T-helper 22 cell (primary cell): ENCODE measurements around the gene TNF.
"Not testable (repeated sequence)": the region's sequence is repeated elsewhere in the genome, so short reads cannot be mapped to it uniquely, and the experiment has no call there.

ENCODE experiments used
- DNase-seq: peaks from one replicate; pipeline ENCODE4 v3.0.0-alpha.2; 2020; ENCODE audit warnings: low read depth

The TNF gene

DNA sequence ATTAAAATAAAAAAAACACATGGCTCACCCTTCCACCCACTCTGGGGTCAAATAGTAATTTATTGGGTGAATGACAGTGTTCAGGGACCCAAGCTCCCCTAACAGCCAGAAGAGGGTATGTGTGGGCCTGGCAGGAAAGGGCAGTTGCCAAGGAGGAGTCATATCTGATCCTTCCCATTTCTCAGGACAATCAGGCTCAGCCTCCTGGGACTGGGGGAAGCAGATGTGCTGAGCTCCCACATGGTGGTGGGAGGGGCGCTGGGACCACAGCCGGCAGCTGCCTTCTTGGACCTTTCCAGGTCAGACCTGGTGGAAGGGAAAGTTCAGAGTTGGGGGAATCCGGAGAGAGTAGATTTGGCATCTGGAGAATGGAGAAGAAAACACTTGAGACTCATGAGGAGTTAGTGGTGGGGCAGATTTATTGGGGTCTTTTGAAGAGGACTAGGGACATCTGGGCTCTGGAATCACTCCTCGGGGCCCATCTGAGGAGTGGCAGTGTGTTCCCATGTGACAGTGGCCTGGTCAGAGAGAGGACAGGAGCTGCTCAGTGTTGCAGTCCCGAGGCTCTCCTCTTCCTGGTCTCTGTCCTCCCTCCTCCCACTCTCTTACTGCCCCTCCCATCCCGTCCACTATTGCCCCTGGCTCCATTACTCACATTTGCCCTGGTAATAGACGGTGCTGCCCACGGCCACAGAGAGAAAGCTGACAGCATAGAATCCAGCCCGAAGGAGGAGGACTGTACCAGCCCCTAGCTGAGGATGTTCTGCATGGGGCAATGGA lies 13.7 kb downstream of the TNF start:
- DNase-seq, result no peak

- not testable (repeated sequence) for DNase-seq
Measured at GRCh38 chr6:31590691-31591090, 15.3 kb downstream of the TNF start.

- no peak for DNase-seq
Measured at GRCh38 chr6:31592396-31592771, 17.0 kb downstream of the TNF start.

- DNase-seq, result no peak
Measured at GRCh38 chr6:31597006-31597405, 21.6 kb downstream of the TNF start.

DNA sequence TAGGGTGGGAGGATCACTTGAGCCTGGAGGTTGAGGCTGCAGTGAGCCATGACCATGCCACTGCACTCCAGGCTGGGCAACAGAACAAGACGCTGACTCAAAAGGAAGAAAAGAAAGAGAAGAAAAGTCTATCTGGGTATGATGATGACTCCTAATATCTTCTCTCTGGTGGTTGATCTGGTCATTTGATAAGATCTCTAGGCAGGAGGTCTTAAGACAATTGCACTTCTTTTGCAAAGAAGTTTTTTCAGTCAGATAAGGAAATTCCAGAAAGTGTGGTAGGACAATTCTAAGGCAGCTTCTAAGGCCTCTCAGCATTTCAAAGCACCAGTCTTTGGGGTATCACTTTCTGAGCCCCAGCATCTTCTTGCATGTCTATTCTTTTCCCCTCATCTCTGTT lies 32.0 kb downstream of the TNF start:
- DNase-seq, result no peak

DNA sequence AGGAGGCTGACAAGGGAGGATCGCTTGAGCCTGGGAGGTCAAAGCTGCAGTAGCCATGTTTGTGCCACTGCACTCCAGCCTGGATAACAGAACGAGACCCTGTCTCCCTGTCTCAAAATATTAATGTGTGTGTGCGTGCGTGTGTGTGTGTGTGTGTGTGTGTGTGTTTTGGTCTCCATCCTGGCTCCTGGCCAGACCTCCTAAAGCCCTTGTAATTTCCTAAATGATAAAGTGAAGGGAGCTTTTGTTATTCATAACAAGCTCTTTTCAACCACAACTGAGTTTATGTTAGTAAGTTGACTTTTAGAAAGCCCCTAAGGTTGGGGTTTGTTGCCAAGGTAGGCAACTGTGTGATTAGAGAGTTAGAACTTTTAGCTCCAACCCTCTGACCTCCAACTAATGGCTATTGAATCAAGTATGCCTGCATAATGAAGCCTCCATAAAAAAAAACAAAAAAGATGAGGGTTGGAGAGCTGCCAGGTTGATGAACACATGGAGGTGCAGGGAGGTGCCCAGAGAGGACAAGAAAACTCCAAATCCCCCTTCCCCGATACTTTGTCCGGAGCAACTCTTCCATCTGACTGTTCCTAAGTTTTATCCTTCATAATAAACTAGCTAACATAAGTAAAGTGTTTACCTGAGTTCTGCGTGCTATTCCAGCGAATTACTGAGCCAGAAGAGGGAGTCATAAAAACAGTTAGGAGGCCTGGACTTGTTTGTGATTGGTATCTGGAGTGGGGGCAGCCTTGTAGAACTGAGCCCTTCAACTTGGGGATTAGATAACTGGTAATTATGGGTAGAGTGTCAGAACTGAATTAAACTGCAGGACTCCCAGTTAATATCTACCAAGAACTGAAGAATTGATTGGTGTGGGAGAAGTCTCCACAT lies 34.4 kb downstream of the TNF start:
- DNase-seq, result no peak

- no peak for DNase-seq
Measured at GRCh38 chr6:31610968-31611367, 35.6 kb downstream of the TNF start.

DNA sequence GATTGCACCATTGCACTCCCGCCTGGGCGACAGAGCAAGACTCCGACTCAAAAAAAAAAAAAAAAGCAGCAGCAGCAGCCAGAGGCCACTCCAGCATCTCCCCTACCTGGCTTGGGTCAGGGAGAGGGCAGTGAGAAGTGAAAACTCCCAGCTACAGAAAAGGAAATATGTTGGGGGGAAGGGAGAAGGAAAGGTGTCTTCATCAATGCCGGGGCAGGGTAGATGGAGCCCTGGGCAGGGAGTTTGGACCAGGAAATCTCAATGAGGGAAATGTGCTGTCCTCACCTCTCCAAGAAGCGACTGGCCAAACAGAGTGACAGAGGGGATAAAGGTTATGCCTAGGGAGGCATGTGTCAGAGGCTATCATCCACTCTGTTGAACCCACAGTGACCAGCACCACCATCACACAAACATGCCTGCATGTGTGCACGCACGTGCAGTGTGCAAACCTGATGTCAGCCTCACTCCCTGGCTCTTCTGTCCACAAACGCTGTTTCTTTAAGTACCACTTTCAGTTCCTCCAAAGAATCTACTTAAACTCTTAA lies 38.8 kb downstream of the TNF start:
- no peak for DNase-seq

- no peak for DNase-seq
Measured at GRCh38 chr6:31614684-31615578, 39.6 kb downstream of the TNF start, which contains the start of gene AIF1. TSS of gene AIF1 (plus strand) at chr6:31615234. CDS start at chr6:31615330, 96 bp downstream.

- DNase-seq, result no peak
Measured at GRCh38 chr6:31615748-31616147, 40.4 kb downstream of the TNF start.

GRCh38 chr6:31617010-31617409 lies 41.6 kb downstream of the TNF start:
- DNase-seq, result no peak

- peak; percentile 95 for DNase-seq
Measured at GRCh38 chr6:31619805-31620585, 44.6 kb downstream of the TNF start.

DNA sequence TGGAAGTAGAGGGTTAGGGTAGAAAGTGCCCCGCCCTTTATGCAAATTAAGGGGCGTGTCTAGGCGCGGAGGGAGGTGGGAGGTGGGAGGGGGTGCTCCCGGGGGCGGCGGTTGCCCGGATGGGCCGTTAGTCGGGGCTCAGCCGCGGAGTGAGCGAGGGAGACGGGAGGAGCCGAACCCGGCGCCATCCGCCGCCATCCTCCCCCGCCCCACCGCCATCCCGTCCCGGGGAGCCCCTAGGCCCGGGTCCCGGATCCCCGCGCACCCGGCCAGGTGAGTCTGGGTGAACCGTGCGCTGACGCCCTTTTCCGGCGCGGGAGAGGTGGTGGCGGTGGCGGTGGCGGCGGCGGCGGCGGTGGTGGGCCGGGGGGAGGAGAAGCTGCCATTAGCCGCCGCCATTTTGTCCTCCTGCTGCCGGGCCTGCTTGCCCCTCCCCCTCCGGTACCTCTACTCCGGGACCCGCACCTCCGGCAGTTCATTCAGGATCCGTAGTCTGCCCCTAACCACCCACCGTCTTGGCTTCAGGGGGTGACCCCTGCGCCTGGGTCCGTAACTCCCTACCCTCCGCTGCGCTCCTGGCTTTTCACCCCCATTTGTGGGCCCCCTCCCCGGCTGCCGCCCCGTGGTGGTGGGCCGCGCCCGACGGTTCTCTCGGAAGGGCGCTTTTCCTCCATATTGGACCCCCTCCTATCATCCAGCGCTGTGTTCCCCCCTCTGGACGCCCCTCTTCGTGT lies 45.4 kb downstream of the TNF start, which contains the start of gene PRRC2A:
Gene PRRC2A (plus strand): TSS at position 130 of the 734 bp plus-strand sequence. CDS start 2,075 bp downstream, outside the sequence.
- DNase-seq, result no peak

- no peak for DNase-seq
Measured at GRCh38 chr6:31621320-31621939, 46.1 kb downstream of the TNF start.

DNA sequence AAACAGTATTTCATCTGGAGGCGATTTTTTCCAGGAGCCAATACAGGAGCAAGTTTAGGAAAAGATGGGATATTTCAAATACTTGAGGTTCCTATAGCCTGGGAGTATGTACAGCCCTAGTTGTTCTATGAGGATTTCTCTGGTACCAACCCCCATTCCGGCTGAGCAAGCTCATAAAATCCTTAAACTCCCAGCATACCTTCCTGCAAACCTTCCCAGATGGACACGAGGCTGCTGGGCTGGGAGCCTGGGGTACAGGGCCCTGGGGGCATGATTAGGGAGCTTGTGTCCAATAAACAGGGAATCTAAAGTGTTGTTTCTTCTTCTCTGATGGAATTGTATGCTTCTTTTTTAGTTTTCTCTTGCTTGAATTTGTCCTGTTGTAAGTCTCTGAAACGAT lies 46.6 kb downstream of the TNF start:
- no peak for DNase-seq

GRCh38 chr6:31622684-31623091 lies 47.3 kb downstream of the TNF start:
- no peak for DNase-seq

- no peak for DNase-seq
Measured at GRCh38 chr6:31624070-31624469, 48.7 kb downstream of the TNF start.

GRCh38 chr6:31626952-31627351 lies 51.6 kb downstream of the TNF start:
- no peak for DNase-seq

DNA sequence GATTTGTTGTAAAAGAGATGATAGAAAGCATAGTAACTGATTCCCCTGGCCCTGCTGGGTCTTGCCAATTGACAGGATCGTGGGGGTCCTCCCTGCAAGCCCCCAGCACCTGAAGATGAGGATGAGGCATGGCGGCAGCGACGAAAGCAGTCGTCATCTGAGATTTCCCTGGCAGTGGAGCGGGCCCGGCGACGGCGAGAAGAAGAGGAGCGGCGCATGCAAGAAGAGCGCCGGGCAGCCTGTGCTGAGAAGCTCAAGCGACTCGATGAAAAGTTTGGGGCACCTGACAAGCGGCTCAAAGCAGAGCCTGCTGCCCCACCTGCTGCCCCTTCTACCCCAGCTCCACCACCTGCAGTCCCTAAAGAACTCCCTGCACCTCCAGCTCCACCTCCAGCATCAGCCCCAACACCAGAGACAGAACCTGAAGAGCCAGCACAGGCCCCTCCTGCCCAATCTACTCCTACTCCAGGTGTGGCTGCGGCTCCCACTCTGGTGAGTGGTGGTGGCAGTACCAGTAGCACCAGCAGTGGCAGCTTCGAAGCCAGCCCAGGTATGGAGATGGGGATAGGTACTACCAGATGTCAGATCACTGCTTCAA lies 52.4 kb downstream of the TNF start:
- no peak for DNase-seq
